NCI-H128 (cell line): ENCODE measurements around the gene NSG2.
"Not testable (repeated sequence)": the region's sequence is repeated elsewhere in the genome, so short reads cannot be mapped to it uniquely, and the experiment has no call there.

ENCODE experiments used
- DNase-seq: peaks from one replicate; lab custom pipeline; 2025; ENCODE audit not compliant: unreplicated experiment; lab: John Stamatoyannopoulos, UW

Gene NSG2

GRCh38 chr5:174100490-174100889 is 55.0 kb downstream of the NSG2 start:
- no peak for DNase-seq

DNA sequence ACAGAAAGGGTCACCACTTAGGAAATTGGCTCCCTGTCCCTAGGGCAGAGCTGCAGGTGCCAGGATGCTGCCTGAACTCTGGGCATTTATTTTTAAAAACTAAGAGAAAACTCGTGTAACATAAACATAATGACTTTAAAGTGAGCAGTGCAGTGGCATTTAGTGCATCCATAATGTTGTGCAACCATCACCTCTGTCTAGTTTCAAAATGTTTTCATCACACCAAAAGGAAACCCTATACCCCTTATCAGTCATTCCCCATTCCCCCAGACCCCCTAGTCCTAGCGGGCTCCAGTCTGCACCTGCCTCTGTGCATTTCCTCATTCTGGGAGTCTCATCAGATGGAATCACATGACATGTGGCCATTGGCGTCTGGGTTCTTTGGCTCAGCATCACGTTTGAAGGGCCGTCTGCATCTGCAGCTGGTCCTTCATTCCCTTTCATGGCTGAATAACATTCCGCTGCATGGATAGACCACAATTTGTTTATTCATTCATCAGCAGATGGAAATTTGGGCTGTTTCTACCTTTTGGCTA is 55.8 kb downstream of the NSG2 start:
- DNase-seq: no peak

DNA sequence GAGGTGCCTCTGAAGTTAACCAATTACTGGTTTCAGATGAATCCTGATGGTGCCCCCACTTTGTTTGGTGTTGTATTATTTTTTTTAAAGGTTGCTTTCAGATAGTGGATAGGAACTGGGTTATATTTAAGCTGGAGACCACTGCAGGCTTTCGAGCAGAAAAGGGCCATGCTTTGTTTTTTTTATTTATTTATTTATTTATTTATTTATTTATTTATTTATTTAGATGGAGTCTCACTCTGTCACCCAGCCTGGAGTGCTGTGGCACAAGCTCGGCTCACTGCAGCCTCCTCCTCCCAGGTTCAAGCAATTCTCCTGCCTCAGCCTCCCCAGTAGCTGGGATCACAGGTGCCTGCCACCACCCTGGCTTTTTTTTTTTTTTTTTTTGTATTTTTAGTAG is 57.1 kb downstream of the NSG2 start:
- not testable (repeated sequence) for DNase-seq

- no peak for DNase-seq
Observed at GRCh38 chr5:174106997-174107655, 61.6 kb downstream of the NSG2 start.

GRCh38 chr5:174108745-174109144 is 63.2 kb downstream of the NSG2 start:
- no peak for DNase-seq

DNA sequence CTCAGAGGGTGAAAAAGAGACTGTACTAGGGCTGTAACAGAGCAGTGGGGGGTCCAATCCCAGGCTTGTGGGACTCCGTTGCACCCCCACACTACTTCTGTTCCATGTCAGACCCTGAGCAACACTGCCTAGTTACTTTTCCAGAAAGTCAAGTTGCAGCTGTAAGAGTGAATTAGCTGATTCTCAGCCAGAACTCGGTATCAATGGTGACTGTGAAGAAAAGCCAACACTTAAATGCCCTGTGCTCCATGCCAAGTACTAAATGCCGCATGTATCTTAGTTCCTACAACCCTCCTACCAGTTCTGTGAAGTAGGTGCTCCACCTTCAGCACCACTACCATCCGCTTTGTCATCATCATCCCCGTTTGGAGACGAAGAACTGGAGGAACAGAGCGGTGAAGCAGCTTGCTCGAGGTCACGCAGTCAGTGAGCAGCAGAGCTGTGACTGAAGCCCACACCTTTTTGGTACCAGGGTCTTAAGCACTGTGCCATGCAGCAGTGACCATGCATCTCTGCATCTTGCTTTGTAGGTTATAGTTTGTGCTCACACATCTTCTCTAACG is 64.3 kb downstream of the NSG2 start:
- DNase-seq: no peak

DNA sequence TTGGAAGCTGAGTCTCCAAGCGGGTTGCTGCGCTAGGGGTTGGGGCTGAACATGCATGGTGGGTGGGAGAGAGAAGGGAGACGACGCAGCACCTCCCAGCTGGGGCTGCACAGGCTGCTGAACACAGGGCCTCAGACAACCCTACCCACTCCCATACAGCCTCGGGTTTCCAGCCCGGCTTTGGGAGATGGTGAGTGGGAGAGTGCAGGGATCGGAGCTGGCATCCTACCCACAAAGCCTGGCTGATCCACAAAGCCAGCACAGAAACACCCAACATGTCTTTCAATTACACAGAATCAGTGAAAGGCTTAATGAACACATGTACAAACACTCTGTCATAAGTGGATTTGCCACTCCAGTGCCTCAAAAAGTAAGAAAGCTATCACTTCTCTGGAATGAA is 64.8 kb downstream of the NSG2 start:
- DNase-seq: no peak

DNA sequence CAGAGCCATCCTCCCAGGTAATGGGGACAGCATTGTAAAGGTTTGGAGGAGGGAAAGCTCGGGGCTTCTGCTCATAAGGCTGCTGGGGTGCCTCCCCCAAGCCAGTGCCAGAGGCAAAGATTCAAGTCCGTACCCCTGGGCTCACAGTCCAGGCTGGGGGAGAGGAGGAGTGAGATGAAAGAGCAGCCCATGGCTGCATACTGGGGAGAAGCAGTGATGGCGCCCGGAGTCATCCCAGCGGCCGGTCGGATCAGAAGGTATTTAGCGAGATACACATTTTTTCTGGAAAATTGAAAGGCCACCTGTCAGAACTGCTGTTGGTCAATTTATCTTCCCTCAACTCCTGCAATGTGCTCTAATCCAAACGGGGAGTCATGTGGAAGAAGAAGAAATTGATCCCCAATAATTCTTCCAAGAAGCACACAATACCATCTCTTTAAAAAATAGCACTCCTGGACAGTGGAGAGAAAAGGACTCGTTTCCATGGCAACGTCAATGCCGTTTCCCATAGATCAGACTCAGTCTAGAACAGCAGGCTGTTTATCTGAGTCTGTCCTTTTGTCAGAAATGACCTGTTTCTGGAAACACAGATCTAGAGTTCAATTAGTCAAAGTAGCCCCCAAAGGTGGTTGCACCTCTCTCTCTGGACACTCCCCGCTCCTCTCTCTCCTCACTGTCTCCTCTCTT is 65.9 kb downstream of the NSG2 start:
- DNase-seq: no peak

DNA sequence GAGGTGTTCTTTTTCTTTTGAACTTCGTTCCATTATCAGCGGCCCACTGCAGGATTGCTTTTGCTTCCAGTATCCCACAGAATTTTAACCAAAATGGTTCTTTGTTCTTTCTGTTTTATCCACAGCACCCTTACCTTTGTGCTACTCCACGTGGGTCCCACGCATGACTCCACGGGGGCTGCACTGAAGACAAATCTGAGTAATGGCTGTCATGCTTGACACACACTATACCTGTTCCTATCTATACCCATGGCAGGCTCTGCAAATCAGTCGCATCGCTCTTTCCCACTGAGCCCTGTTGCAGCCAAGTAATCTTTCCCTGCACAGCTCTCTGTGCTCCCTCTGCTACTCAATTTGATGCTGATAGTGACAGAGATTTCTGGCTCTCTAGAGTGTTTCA is 69.7 kb downstream of the NSG2 start:
- no peak for DNase-seq

DNA sequence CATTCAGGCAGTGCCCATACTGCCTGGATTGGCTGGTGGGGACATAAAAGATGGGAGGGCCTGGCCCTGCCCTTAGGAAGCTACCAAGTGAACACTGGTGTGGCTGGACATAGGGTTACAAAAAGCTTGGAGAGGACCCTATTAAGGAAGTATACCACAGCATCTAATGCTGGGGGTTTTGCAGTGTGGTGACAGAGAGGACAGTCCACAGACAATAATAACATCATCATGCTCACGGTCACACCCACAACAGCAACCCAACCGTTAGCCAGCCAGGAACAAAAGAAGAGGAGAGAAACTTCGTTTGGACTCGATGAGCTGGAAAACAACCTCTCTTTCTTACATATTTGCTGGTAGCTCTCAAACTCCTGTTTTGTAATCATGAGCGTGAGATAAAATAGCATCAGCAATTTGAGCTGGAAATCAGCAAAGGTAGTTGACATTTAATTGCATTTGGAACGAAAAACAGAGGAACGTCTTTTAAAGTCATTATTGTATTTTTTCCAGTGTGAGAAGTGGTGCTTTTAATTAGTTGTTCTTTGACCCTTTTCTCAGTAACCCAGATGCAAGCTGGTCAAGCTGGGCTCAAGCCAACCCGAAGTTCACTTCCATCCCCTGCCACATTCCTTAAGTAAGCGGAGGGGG is 73.4 kb downstream of the NSG2 start:
- no peak for DNase-seq

- no peak for DNase-seq
Observed at GRCh38 chr5:174119468-174119881, 74.0 kb downstream of the NSG2 start.

- no peak for DNase-seq
Observed at GRCh38 chr5:174120401-174121005, 75.0 kb downstream of the NSG2 start.

GRCh38 chr5:174134545-174134944 is 89.0 kb downstream of the NSG2 start:
- no peak for DNase-seq

DNA sequence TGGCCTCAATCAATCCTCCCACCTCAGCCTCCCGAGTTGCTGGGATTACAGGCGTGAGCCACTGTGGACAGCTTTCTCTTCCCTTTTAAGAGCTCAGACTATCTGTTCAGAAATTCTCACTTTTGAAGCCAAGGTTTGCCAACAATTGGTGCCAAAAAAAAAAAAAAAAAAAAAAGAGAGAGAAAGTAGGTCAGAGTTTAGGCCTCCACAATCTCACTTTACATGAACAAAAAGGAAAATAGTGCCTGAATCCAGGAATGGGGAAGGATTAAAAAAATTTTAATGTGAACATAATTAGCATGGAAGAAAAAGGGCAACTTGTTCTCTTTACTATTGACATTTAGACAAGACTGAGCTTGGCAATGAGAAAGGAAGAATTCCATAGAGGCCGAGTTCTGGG is 94.1 kb downstream of the NSG2 start:
- DNase-seq: no peak

DNA sequence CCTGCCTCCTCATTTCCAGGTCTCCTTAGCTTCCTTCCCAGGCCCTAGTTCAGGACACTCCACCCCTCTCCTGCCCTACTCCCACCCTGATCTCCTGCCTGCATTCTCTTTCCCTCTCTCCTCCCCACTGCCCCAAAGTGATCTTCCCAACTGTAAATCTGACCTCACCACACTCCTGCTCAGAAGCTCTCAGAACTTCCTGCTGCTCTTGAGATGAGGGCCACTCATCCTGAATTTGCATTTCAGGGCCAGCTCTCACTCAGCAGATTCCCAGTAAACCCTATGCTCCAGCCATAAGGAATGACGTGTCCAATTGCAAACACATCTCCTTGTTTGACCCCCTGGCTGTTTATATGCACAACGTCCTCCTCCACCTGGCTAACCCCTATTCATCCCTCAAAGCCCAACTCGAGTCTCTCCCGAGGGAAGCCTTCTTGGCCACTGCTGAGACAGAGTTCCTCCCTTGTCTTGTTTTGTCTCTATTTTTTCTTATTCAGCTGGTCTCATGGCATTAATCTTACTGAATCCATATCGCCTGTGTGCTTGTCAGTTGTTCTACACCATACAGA is 95.0 kb downstream of the NSG2 start:
- DNase-seq: no peak

GRCh38 chr5:174141398-174141797 is 95.9 kb downstream of the NSG2 start:
- DNase-seq: no peak

DNA sequence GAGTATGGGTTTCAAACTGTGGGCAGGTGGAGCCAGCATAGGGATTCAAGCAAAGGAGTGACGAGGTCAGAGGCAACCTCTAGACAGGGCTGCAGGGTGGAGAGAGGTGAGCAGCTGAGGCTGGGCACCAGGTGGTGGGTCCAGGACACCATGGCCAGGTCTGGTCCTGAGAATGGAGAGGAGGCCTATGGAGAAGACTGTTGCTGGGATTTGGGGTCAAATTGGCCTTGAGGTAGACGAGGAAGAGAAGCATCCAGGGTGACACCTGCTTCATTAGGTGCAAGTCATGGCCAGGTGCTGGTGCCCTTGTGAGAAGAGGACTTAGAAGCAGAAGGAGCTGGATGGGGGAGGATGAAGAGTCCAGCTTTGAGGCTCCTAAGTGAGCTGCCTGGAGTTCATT is 99.6 kb downstream of the NSG2 start:
- DNase-seq: no peak

DNA sequence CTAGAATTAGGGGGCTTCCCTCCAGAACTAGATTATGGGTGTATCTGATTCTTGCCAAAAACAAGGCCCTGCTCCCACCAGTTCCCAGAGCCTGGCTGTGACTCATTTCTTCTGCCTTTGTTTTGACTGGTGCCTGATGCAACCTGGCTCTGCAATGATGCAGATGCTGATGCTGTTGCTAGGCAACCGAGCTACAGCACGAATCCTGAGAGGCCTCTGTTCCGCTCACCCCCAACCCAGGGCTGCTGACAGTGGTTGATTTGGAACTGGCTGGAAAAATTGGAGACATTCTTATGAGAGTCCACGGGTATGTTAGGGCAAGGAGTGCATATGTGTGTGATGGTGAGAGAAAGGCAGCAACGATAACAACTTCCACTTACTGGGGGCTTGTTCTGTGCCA is 100.3 kb downstream of the NSG2 start:
- DNase-seq: peak; percentile 12

DNA sequence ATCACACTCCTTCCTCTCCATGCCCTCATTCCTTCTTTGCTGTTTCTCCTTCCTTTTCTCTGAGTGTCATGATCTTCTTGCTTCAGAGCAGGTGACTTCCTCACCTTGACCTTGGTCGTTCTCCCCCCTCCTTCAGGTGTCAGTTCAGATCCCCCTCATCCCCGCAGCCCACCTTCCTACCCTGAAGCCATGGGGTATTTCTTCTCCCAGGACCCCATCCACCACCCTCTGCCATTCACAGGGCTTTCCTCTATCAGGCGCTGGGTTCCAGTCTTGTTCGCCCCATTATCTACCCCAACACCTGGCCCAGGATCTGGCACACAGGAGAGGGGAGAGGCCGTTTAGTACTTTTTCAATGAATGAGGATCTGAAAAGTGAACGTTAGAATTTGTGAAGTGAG is 101.0 kb downstream of the NSG2 start:
- no peak for DNase-seq

DNA sequence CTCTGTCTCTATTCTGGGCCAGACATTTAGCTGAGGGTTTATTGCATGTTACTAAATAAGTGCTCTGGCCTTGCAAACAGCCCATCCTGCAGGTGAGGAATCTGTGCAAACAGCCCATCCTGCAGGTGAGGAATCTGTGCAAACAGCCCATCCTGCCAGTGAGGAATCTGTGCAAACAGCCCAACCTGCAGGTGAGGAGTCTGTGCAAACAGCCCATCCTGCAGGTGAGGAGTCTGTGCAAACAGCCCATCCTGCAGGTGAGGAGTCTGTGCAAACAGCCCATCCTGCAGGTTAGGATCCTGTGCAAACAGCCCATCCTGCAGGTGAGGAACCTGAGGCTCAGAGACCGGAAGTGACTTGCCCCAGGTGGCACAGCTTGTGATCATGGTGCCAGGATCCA is 101.5 kb downstream of the NSG2 start:
- not testable (repeated sequence) for DNase-seq

DNA sequence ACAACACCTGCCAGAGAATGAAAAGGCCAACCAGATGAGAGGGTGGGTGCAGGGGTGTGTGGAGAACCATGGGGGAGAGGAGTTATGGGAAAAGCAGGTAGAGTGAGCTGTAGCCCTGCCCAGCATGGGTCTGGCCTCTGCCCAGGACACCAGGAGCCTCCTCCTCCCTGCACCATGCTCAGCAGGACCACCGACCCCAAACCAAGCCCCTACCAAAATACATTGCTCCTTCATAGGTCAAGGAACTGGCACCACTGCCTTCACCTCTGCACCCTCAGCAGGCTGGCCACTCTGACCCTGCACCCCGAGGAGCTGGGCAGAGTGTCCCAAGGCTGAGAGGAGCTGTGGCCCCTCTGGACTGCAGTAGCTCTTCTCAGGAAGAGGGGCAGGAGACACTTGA is 102.0 kb downstream of the NSG2 start:
- DNase-seq: no peak
